HG03378 (cell line): ENCODE results near the gene GRAMD1B.

ENCODE experiments used
- ATAC-seq: cut with Tn5 transposase; IDR thresholded peaks from one replicate; pipeline ENCODE4 v1.9.1; 2021; ENCODE audit warnings: mild to moderate bottlenecking, moderate library complexity; ENCODE audit not compliant: unreplicated experiment

Gene GRAMD1B

GRCh38 chr11:123429913-123430720 is at the start of gene GRAMD1B:
Gene GRAMD1B (plus strand): TSS chr11:123430269. CDS start chr11:123430793, 524 bp downstream.
- ATAC-seq = peak; percentile 38

GRCh38 chr11:123381149-123381548 is 48.9 kb upstream of the GRAMD1B start:
- ATAC-seq = no peak

- peak; percentile 77 for ATAC-seq
Measured at GRCh38 chr11:123381817-123382554, 48.1 kb upstream of the GRAMD1B start.

GRCh38 chr11:123382555-123383074 is 47.5 kb upstream of the GRAMD1B start:
- peak; percentile 1 for ATAC-seq

GRCh38 chr11:123384116-123384515 is 46.0 kb upstream of the GRAMD1B start:
- ATAC-seq = no peak

GRCh38 chr11:123386796-123387510 is 43.1 kb upstream of the GRAMD1B start:
- no peak for ATAC-seq

GRCh38 chr11:123388640-123389039 is 41.4 kb upstream of the GRAMD1B start:
- no peak for ATAC-seq

- ATAC-seq = no peak
Measured at GRCh38 chr11:123390146-123390545, 39.9 kb upstream of the GRAMD1B start.

- ATAC-seq = no peak
Measured at GRCh38 chr11:123391646-123392348, 38.3 kb upstream of the GRAMD1B start.

- no peak for ATAC-seq
Measured at GRCh38 chr11:123392431-123392830, 37.6 kb upstream of the GRAMD1B start.

- ATAC-seq = no peak
Measured at GRCh38 chr11:123392844-123393243, 37.2 kb upstream of the GRAMD1B start.

GRCh38 chr11:123393312-123393927 is 36.6 kb upstream of the GRAMD1B start:
- ATAC-seq = no peak

GRCh38 chr11:123404676-123405075 is 25.4 kb upstream of the GRAMD1B start:
- ATAC-seq = no peak

GRCh38 chr11:123405123-123405592 is 24.9 kb upstream of the GRAMD1B start:
- no peak for ATAC-seq

GRCh38 chr11:123406441-123407129 is 23.5 kb upstream of the GRAMD1B start:
- no peak for ATAC-seq

GRCh38 chr11:123407130-123407995 is 22.7 kb upstream of the GRAMD1B start:
- no peak for ATAC-seq

- ATAC-seq = no peak
Measured at GRCh38 chr11:123407996-123408597, 22.0 kb upstream of the GRAMD1B start.
